ENCODE data around the gene ATXN1.

ATXN1 gene

GRCh38 chr6:16295060-16295459, 466.2 kb downstream of the ATXN1 start:
- no peak overlapping the region for H3K4me2 ChIP-seq (ENCODE audit: low read depth, low read length, poor library complexity, severe bottlenecking)
- no peak overlapping the region for H3K9ac ChIP-seq (ENCODE audit: low read depth, low read length, poor library complexity, severe bottlenecking)
- no peaks in the 10 kb centered on the region for H3K36me3 ChIP-seq (ENCODE audit: insufficient read depth, low read length)
- H3K9me2 ChIP-seq (replicated peaks; ENCODE audit: low read depth, low read length): no peaks in the 10 kb centered on the region
- no peak overlapping the region for H2AFZ ChIP-seq (ENCODE audit: low read length)
- H3F3A ChIP-seq (ENCODE audit: low read depth): no peaks in the 10 kb centered on the region
- no peaks in the 10 kb centered on the region for H3K9me3 ChIP-seq (ENCODE audit: insufficient read depth, low read depth, low read length)
- no peak for TF ChIP-seq EZH2phosphoT487 (IDR thresholded peaks at IDR 0.05; ENCODE audit: borderline replicate concordance)
- TF ChIP-seq CTCF (conservative IDR thresholded peaks at IDR 0.05; ENCODE audit: low read length): no peak
- no peaks in the 10 kb centered on the region for H4K20me1 ChIP-seq (ENCODE audit: insufficient read depth, low read length, poor library complexity, severe bottlenecking)
- H3K27me3 ChIP-seq (ENCODE audit: insufficient read depth, low read length, poor library complexity, severe bottlenecking): no peaks in the 10 kb centered on the region
- no peaks in the 10 kb centered on the region for H3K4me1 ChIP-seq (ENCODE audit: insufficient read depth, low read length, poor library complexity, severe bottlenecking)
- no peak overlapping the region for H3K4me3 ChIP-seq (ENCODE audit: low read length, poor library complexity, severe bottlenecking)
- no peaks in the 10 kb centered on the region for H3K79me2 ChIP-seq (ENCODE audit: insufficient read depth, low read length)

GRCh38 chr6:16294371-16294770, 466.9 kb downstream of the ATXN1 start:
- Histone ChIP-seq H3K9ac (ENCODE audit: low read depth, low read length, poor library complexity, severe bottlenecking) (no peak overlapping the region), H3K4me1 (ENCODE audit: insufficient read depth, low read length, poor library complexity, severe bottlenecking) (no peaks in the 10 kb centered on the region), H3F3A (ENCODE audit: low read depth) (no peaks in the 10 kb centered on the region), H3K9me2 (replicated peaks; ENCODE audit: low read depth, low read length) (no peaks in the 10 kb centered on the region), H4K20me1 (ENCODE audit: insufficient read depth, low read length, poor library complexity, severe bottlenecking) (no peaks in the 10 kb centered on the region), H3K4me2 (ENCODE audit: low read depth, low read length, poor library complexity, severe bottlenecking) (no peak overlapping the region), H3K4me3 (ENCODE audit: low read length, poor library complexity, severe bottlenecking) (no peak overlapping the region), H3K36me3 (ENCODE audit: insufficient read depth, low read length) (no peaks in the 10 kb centered on the region), H2AFZ (ENCODE audit: low read length) (no peak overlapping the region), H3K27me3 (ENCODE audit: insufficient read depth, low read length, poor library complexity, severe bottlenecking) (no peaks in the 10 kb centered on the region), H3K9me3 (ENCODE audit: insufficient read depth, low read depth, low read length) (no peaks in the 10 kb centered on the region), H3K79me2 (ENCODE audit: insufficient read depth, low read length) (no peaks in the 10 kb centered on the region)
- no peak for TF ChIP-seq CTCF (conservative IDR thresholded peaks at IDR 0.05; ENCODE audit: low read length)
- no peak for TF ChIP-seq EZH2phosphoT487 (IDR thresholded peaks at IDR 0.05; ENCODE audit: borderline replicate concordance)

GRCh38 chr6:16292942-16293341, 468.3 kb downstream of the ATXN1 start:
- Histone ChIP-seq H3K36me3 (ENCODE audit: insufficient read depth, low read length) (no peaks in the 10 kb centered on the region), H3K9me3 (ENCODE audit: insufficient read depth, low read depth, low read length) (no peaks in the 10 kb centered on the region), H4K20me1 (ENCODE audit: insufficient read depth, low read length, poor library complexity, severe bottlenecking) (no peaks in the 10 kb centered on the region)

More at GRCh38 chr6:16292942-16293341, 468.3 kb downstream of the ATXN1 start:
- Histone ChIP-seq H3K9ac (ENCODE audit: low read depth, low read length, poor library complexity, severe bottlenecking) (no peak overlapping the region), H3K27me3 (ENCODE audit: insufficient read depth, low read length, poor library complexity, severe bottlenecking) (no peaks in the 10 kb centered on the region), H3K4me2 (ENCODE audit: low read depth, low read length, poor library complexity, severe bottlenecking) (no peak overlapping the region), H3K9me2 (replicated peaks; ENCODE audit: low read depth, low read length) (no peaks in the 10 kb centered on the region), H3K4me1 (ENCODE audit: insufficient read depth, low read length, poor library complexity, severe bottlenecking) (no peaks in the 10 kb centered on the region), H3K4me3 (ENCODE audit: low read length, poor library complexity, severe bottlenecking) (no peak overlapping the region), H2AFZ (ENCODE audit: low read length) (no peak overlapping the region), H3K79me2 (ENCODE audit: insufficient read depth, low read length) (no peaks in the 10 kb centered on the region), H3F3A (ENCODE audit: low read depth) (no peaks in the 10 kb centered on the region)
- TF ChIP-seq CTCF (conservative IDR thresholded peaks at IDR 0.05; ENCODE audit: low read length): no peak
- no peak for TF ChIP-seq EZH2phosphoT487 (IDR thresholded peaks at IDR 0.05; ENCODE audit: borderline replicate concordance)

Data from Loucy (cell line).